ENCODE results near the gene ORC3.

Gene ORC3

DNA sequence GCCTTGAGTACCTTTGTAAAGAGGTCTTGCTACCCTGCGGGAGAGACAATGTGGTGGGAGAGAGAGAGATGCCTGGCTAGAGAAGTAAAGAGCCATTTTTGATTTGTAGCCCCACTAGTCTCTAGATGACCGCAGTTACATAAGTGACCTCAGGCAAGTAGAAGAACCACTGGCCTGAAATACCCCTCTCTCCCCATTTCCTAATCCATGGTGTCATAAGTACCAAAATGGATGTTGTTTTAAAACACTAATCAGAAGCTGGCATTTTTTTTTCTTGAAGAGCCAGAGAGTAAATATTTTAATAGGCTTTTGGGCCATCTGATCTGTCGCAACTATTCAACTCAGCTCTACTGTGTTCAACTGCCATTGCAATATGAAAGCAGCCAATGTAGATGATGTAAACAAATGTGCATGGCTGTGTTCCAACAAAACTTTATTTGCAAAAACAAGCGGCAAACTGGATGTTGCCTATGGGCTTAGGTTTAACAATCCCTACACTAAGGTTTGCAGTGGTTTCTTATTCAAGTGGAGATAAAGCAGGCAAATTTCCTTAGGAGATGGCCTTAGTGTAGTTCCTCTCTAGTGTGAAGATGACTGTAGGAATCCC, 36.7 kb upstream of the ORC3 start:
- TF ChIP-seq, protein P1, sequence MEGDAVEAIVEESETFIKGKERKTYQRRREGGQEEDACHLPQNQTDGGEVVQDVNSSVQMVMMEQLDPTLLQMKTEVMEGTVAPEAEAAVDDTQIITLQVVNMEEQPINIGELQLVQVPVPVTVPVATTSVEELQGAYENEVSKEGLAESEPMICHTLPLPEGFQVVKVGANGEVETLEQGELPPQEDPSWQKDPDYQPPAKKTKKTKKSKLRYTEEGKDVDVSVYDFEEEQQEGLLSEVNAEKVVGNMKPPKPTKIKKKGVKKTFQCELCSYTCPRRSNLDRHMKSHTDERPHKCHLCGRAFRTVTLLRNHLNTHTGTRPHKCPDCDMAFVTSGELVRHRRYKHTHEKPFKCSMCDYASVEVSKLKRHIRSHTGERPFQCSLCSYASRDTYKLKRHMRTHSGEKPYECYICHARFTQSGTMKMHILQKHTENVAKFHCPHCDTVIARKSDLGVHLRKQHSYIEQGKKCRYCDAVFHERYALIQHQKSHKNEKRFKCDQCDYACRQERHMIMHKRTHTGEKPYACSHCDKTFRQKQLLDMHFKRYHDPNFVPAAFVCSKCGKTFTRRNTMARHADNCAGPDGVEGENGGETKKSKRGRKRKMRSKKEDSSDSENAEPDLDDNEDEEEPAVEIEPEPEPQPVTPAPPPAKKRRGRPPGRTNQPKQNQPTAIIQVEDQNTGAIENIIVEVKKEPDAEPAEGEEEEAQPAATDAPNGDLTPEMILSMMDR (IDR thresholded peaks at IDR 0.05; ENCODE audit: low read depth, low read length): no peak
- H3K4me3 ChIP-seq (ENCODE audit: low read depth, low read length): no peak overlapping the region

DNA sequence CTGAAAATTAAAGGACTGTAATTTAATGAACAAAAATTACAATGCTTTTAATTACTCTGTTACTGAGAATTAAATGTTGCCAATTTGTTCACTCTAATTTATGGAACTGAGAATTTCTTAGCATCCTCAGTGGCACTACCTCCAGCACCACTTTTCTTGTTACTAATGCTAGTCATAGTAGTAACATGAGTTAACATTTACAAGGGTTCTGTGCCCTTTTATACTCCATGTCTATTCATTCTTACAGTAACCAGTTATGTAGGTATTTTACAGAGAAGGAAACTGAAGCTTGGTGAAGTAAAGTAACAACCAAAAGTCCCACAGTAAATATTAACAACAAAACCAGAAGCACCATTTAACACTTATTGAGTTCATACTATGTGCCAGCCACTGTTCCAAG, 34.4 kb upstream of the ORC3 start:
- TF ChIP-seq, protein P1 (IDR thresholded peaks at IDR 0.05; ENCODE audit: low read depth, low read length): no peak
- no peak overlapping the region for H3K4me3 ChIP-seq (ENCODE audit: low read depth, low read length)

DNA sequence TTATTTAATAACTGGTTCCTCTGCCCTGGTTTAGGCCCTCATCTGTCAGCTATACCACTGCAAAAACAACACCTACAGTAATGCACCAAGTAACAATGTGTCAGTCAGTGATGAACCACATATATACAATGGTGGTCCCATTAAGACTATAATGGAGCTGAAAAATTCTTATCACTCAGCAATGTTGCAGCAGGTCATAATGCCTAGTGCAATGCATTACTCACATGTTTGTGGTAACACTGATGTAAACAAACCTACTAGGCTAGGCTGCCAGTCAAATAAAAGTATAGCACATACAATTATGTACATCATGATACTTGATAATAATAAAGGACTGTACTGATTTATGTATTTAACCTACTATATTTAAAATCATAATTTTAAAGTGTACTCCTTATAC, 31.5 kb upstream of the ORC3 start:
- TF ChIP-seq, protein P1 (IDR thresholded peaks at IDR 0.05; ENCODE audit: low read depth, low read length): no peak
- H3K4me3 ChIP-seq (ENCODE audit: low read depth, low read length): no peak overlapping the region

DNA sequence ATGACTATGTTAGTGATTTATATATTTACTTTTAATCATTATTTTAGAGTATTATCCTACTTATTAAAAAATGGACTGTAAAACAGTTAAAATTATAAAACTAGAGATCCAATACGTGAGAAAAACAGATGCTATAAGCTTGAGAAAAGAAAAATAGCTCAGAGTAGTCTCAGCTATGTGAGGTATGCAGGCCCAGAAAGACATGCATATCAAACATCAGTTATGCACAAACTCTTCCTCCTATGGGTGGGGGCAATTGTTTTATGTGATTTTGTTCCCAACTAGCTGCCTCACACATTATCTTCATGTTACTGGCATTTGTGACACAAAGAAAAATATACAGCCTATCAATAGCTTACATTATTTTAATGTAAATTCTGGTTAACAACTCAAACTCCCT, 28.9 kb upstream of the ORC3 start:
- H3K4me3 ChIP-seq (ENCODE audit: low read depth, low read length): no peak overlapping the region
- TF ChIP-seq, protein P1 (IDR thresholded peaks at IDR 0.05; ENCODE audit: low read depth, low read length): no peak

DNA sequence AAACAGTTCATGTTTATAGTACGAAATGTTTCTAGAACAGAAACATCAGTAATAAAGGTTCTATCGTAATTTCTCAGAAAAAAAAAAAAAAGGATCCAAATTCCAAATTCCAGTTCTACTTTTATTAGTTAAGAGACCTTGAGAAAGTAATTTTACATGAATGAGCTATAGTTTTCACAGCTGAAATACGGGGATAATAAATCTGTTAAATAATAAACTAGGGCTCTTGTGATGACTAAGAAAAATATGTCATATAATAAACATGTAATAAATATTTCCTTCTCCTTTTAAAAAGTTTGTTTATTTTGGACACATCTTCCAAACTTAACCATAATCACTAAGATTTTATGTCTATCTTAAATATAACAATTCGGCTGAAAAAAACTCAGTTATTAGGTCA, 17.9 kb upstream of the ORC3 start:
- H3K4me3 ChIP-seq (ENCODE audit: low read depth, low read length): no peak overlapping the region
- TF ChIP-seq, protein P1 (IDR thresholded peaks at IDR 0.05; ENCODE audit: low read depth, low read length): no peak

DNA sequence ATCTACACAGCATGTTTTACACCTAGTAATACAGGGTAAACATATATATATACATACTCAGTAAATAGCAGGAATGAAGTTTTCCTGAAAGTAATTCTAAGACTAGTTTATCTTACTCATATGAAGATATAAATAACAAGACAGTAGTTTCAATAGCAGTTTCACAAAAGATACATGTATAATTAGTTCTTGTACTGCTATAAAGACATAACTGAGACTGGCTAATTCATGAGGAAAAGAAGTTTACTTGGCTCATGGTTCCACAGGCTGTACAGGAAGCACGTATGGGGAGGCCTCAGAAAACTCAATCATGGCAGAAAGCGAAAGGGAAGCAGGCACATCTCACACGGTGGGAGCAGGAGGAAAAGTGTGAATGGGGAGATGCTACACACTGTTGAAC, 17.1 kb upstream of the ORC3 start:
- H3K4me3 ChIP-seq (ENCODE audit: low read depth, low read length): no peak overlapping the region
- TF ChIP-seq, protein P1 (IDR thresholded peaks at IDR 0.05; ENCODE audit: low read depth, low read length): no peak

DNA sequence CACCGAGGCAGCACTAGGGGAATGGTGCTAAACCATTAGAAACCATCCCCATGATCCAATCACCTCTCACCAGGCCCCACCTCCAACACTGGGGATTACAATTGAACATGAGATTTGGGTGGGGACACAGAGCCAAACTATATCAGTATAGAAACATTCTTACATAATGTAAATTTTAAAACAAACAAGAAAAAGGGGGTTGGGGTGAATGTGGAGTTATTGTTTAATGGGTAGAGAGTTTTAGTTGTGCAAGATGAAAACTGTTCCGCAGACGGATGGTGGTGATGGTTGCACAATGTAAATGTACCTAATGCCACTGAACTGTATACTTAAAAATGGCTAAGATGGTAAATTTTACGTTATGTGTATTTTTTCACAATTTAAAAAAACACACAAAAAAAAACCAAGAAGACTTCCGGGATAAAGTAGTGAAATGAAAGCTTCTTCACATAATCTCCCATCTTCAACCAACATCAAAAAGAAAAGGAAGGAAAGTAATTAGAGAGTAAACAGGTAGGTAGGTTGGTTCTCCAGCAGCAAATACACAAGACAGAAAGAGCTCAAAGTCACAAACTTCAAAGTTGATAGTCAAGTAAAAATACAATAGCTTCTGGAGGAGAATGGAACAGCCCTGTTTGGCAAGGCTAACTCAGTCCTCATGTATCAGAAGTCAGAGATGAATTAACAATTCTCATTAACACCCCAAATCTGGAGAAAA, 16.5 kb upstream of the ORC3 start:
- no peak overlapping the region for H3K4me3 ChIP-seq (ENCODE audit: low read depth, low read length)
- TF ChIP-seq, protein P1 (IDR thresholded peaks at IDR 0.05; ENCODE audit: low read depth, low read length): no peak
